ENCODE measurements around the gene IL5RA.
A peak's percentile ranks its signal among the peaks of the same experiment; 100 is the strongest.

The IL5RA gene

DNA sequence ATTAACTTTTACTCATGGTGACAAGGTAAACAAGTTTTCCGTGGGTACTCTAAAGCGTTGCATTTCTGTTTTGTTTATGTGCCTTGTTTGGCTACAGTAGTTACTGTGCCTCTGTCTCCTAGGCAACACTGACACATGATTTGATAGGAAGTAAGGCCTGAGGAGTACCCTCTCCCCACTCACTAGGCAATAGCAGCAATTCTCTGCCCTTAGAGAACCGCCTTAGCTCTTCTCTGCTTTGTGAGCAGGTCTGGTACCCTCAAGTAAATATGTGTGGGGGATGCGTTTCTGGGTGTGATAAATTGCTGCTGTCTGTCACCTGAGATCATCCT lies at the start of gene IL5RA:
TSS of gene IL5RA (minus strand) at position 76 of the 332 bp plus-strand sequence. CDS start 5,390 bp downstream, outside the sequence.
- DNase-seq = no peak

- DNase-seq = no peak
Observed at GRCh38 chr3:3157484-3157883, 47.3 kb upstream of the IL5RA start.

- DNase-seq = no peak
Observed at GRCh38 chr3:3154879-3155610, 44.9 kb upstream of the IL5RA start.

GRCh38 chr3:3151513-3151912 lies 41.3 kb upstream of the IL5RA start:
- DNase-seq = no peak

- DNase-seq = no peak
Observed at GRCh38 chr3:3149560-3149959, 39.4 kb upstream of the IL5RA start.

- no peak for DNase-seq
Observed at GRCh38 chr3:3145831-3146230, 35.7 kb upstream of the IL5RA start.

- no peak for DNase-seq
Observed at GRCh38 chr3:3141939-3142338, 31.8 kb upstream of the IL5RA start.

- no peak for DNase-seq
Observed at GRCh38 chr3:3137526-3137925, 27.4 kb upstream of the IL5RA start.

GRCh38 chr3:3134750-3135448 lies 24.7 kb upstream of the IL5RA start:
- no peak for DNase-seq

GRCh38 chr3:3133500-3133899 lies 23.3 kb upstream of the IL5RA start:
- DNase-seq = no peak

DNA sequence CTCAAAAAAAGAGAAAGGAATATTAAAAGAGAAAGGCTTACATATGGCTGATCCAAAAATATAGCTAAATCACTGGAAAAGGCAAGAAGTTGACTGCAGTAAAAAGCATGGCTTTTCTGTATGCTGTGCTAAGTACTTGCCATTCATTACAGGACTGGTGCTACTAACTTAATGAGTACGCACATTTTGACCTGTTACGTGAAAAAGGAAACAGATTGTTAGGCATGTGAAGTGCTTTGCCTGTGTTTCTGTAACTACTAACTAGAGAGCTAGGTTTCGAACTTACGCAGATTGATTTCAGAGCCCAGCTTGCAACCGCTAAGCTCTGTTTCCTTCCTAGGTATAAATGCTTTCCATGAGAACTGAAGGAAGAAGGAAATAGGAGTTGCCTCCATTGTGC lies 19.4 kb upstream of the IL5RA start:
- DNase-seq = no peak

DNA sequence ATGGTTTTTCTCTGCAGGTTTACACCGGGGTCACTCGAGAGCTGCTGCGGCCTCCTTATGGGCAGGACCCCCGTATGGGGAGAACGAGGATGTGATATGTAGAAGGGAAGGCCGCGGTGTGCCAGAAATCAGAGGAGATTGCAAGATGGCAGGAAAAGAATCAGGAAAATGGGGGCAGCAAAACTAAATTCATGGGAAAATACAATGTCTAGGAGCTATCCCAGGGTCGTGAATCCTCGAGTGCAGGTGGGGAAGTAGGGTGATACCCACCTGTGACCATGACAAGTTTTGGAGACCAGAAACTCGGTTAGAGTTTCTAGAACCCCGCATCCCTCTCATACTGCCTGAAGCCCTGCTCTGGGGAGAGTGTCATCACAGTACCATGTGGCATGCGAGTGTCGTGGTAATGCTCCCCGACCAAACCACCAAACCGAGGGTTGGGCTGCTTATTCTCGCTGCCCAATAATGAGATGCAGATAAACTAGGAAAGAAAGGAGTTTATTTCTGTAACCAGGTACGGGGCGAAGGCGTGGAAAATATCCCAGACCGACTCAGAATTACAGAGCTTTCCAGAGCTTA lies 17.3 kb upstream of the IL5RA start:
- peak; percentile 34 for DNase-seq

DNA sequence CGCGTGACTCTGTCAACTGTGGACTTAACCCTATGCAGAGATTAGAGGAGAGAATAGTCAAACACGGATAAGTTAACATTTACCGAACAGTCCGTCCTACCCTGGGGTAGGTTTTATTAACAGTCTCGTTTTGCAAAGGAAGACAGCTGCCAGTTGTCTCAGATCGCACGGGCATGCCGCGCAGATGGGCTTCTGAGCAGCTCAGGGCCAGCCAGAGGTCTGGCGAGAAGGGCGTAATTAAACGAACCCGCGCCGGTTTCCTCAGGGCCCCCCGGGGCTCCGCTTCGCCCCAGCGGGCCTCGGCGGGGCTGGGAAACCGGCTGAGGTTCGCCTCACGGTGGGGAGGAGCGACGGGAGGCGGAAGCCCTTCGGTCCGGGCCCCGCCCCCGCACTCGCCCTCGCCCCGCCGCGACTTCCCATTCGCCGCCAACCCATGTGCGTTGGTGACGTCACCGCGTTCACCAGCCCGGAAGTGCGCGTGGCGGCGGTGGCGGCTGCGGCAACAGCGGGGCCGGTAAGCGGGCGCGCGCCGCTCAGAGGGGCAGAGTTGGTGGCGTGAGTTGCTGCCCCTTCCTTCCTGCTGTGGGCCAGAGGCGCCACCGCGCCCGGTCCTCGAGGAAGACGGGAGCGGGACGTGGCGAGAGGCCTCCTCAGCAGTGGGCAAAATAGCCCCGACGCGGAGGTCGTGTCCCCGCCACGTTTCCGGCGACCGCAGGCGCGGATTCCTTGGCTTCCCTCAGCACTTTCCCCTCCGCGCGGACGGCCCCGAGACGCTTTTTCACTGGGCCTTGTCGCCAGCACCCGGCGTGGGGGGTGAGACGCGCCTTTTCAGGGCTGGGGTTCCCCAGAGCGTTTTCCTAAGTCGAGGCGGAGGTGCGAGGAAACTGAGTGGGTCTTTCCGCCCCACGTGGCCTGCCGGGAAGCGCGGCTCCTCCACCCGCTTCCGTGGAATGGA lies 16.6 kb upstream of the IL5RA start, which contains the start of gene TRNT1:
TSS of gene TRNT1 (plus strand) at position 464 of the 955 bp plus-strand sequence. CDS start 2,101 bp downstream, outside the sequence.
- peak; percentile 98 for DNase-seq

- DNase-seq = no peak
Observed at GRCh38 chr3:3125977-3126376, 15.8 kb upstream of the IL5RA start.

GRCh38 chr3:3119393-3119851 lies 9.2 kb upstream of the IL5RA start:
- DNase-seq = no peak

GRCh38 chr3:3117651-3118050 lies 7.5 kb upstream of the IL5RA start:
- no peak for DNase-seq

DNA sequence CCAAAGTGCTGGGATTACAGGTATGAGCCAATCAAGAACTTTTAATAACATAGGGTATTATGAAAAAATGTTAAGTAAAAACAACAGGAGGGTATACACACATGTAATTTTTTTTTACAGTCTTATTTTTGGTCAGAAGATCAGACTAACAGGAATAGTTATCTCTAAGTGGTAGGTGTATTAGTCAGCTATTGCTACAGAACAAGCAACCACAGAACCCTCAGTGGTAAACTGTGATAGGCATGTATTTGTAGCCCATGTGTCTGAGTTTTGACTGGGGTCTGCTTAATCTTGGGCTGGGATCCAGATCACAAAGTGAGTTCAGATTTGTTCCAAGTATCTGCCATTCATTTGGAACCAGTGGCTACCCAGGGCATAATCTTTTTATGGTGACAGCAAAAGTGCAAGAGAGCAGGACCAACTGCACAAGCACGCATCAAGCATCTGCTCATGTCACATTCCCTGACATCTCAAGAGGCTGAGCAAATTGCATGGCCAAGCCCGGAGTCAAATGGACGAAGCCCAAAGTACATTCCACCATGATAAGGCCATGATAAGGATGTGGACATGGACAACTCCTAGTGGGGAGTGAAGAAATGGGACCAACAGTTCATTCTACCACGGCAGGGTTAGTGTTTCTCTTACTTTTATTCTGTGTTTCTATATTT lies 3.0 kb upstream of the IL5RA start:
- no peak for DNase-seq

GRCh38 chr3:3110749-3111361 lies 681 bp upstream of the IL5RA start:
- no peak for DNase-seq

DNA sequence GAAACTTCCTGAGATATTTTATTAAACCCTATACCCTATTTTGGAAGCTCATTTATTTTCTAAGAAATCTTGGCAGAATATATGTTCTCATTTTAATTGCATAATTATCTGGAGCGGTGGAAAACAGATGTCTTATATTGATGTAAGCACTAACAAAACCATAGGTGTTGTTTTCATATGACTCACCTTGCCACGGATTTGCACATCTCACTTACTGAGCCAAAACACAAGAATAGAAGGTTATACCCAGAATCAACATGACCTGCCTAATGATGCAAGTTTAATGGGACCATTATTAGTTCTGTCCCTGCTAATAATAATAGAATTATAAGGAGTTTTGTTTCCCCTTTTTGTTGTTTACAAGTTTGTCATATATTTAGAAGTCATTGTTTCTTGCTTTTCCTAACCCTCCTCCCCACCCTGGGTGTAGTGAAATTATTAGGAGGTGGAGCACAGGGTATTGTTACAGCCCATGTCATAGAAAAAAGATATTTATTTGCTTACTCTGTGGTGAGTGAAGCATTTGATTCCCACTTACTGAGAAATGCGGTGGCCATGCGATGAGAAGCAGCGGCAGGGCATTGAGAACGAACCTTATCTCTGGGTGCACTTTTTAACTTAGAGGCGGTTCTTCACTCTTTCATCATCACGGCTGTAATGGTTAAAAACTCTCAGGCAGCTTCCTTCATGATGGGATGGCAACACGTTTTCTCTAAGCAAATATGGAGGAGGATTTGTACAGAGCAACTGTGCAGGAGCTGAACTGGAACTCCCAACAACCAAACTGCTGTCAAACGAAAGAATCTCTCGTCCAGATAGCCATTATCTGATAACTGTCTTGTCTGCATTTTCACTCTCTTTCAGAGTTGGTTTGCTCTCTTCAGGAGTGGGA lies 521 bp downstream of the IL5RA start:
- no peak for DNase-seq

DNA sequence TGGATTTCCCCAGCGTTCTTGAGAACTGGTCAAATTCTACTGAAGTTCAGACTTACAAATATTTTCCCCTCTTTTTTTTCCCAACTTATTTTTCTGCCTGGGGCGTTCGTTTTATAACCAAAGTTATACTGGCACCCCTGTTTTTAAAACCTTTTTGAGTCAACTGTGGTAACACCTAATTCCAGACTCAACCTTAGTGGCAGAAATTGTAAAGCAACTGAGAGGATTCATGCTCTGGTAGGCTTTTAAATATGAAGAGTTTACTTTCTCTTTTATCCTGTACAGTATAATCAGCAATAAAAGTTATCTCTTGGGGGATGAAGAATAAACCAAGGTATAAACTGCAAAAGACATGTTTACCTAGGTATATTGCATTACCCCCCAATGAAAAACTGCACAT lies 2.3 kb downstream of the IL5RA start:
- no peak for DNase-seq

DNA sequence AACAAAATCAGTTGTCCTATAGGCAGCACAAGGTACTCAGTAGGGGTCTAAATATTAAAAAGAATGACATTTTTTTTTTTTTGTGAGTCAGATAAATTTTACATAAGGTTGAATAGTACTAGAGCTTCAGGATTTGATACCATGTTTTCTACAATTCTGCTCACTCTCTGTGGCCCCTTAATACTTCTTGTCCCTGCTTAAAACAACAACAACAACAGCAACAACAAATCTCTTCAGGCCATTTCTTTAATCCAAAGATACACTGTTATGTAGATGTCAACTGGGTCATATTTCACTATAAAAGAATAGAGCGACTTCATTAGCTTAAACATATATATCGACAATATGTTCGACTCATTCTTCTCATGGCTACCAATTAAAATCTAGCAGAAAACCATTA lies 3.0 kb downstream of the IL5RA start:
- no peak for DNase-seq

All from activated CD8-positive, alpha-beta memory T cell treated with anti-CD3 and anti-CD28 coated beads, Interleukin-2, amount 50 U/mL, for 4 hours (primary cell).